ENCODE measurements around the gene CABYR. TPM values are rescaled to one million over a fixed set of nuclear protein-coding genes. Genes with fewer than 3 reads are reported as not detected.

The CABYR gene
- total RNA-seq, 1 experiment from 2014 or later, result 3.3 TPM

- Mint-ChIP-seq H3K27me3 (ENCODE audit: insufficient read depth, unreplicated experiment) (no peaks in the 10 kb centered on the region), H3K9me3 (ENCODE audit: unreplicated experiment) (no peaks in the 10 kb centered on the region), H3K4me1 (ENCODE audit: low read depth, unreplicated experiment) (no peaks in the 10 kb centered on the region), H3K4me3 (ENCODE audit: unreplicated experiment) (no peak overlapping the region), H3K36me3 (ENCODE audit: insufficient read depth, unreplicated experiment) (no peaks in the 10 kb centered on the region), H3K27ac (ENCODE audit: unreplicated experiment) (no peak overlapping the region)
- POLR2A ChIA-PET, result no interaction called here
- no peaks in the 10 kb centered on the region for H3K27me3 ChIP-seq (replicated peaks; ENCODE audit: control insufficient read depth, insufficient read depth, low read length)
- no peaks in the 10 kb centered on the region for H3K4me1 ChIP-seq
- CTCF ChIA-PET, result no interaction called here
- no peak overlapping the region for H3K4me3 ChIP-seq (ENCODE audit: low read depth, low read length)
- no peaks in the 10 kb centered on the region for H3K36me3 ChIP-seq (ENCODE audit: control insufficient read depth, insufficient read depth, low read length)
- no peaks in the 10 kb centered on the region for H3K9me3 ChIP-seq
- BruUV-seq (replicated peaks), result no TSS peak
- no peak for DNase-seq
- TF ChIP-seq CTCF (IDR thresholded peaks at IDR 0.05; ENCODE audit: insufficient read depth in 1 of 2, low read depth in 1 of 2, low read length in 1 of 2, severe bottlenecking in 1 of 2, unreplicated experiment in 1 of 2), result no peak
- intact Hi-C loops (cut with micrococcal nuclease; ENCODE audit: unreplicated experiment), result no loop called here
These were observed 42.9 kb downstream of the CABYR start for GRCh38 chr18:24181806-24182205.

- Histone ChIP-seq H3K27me3 (replicated peaks; ENCODE audit: control insufficient read depth, insufficient read depth, low read length) (no peaks in the 10 kb centered on the region), H3K36me3 (ENCODE audit: control insufficient read depth, insufficient read depth, low read length) (no peaks in the 10 kb centered on the region), H3K4me3 (ENCODE audit: low read depth, low read length) (no peak overlapping the region), H3K4me1 (no peaks in the 10 kb centered on the region), H3K9me3 (no peaks in the 10 kb centered on the region)
- H3K4me1 Mint-ChIP-seq (ENCODE audit: low read depth, unreplicated experiment), result no peaks in the 10 kb centered on the region
- no peak for DNase-seq
- CTCF ChIA-PET, result no interaction called here
- intact Hi-C loops (cut with micrococcal nuclease; ENCODE audit: unreplicated experiment), result no loop called here
- H3K4me3 Mint-ChIP-seq (ENCODE audit: unreplicated experiment), result no peak overlapping the region
- H3K27me3 Mint-ChIP-seq (ENCODE audit: insufficient read depth, unreplicated experiment), result no peaks in the 10 kb centered on the region
- no peak overlapping the region for H3K27ac Mint-ChIP-seq (ENCODE audit: unreplicated experiment)
- BruUV-seq (replicated peaks), result no TSS peak
- H3K9me3 Mint-ChIP-seq (ENCODE audit: unreplicated experiment), result no peaks in the 10 kb centered on the region
- no peaks in the 10 kb centered on the region for H3K36me3 Mint-ChIP-seq (ENCODE audit: insufficient read depth, unreplicated experiment)
- POLR2A ChIA-PET, result no interaction called here
- no peak for TF ChIP-seq CTCF (IDR thresholded peaks at IDR 0.05; ENCODE audit: insufficient read depth in 1 of 2, low read depth in 1 of 2, low read length in 1 of 2, severe bottlenecking in 1 of 2, unreplicated experiment in 1 of 2)
These were observed 46.9 kb downstream of the CABYR start for GRCh38 chr18:24185805-24186204.

- intact Hi-C loops (cut with micrococcal nuclease; ENCODE audit: unreplicated experiment), result no loop called here
- DNase-seq, result no peak
- Histone ChIP-seq H3K9me3 (no peaks in the 10 kb centered on the region), H3K27me3 (replicated peaks; ENCODE audit: control insufficient read depth, insufficient read depth, low read length) (no peaks in the 10 kb centered on the region), H3K4me1 (no peaks in the 10 kb centered on the region), H3K4me3 (ENCODE audit: low read depth, low read length) (no peak overlapping the region), H3K36me3 (ENCODE audit: control insufficient read depth, insufficient read depth, low read length) (no peaks in the 10 kb centered on the region)
- BruUV-seq (replicated peaks), result no TSS peak
- Mint-ChIP-seq H3K27me3 (ENCODE audit: insufficient read depth, unreplicated experiment) (no peaks in the 10 kb centered on the region), H3K4me3 (ENCODE audit: unreplicated experiment) (no peak overlapping the region), H3K27ac (ENCODE audit: unreplicated experiment) (peak overlapping the region; percentile 76), H3K4me1 (ENCODE audit: low read depth, unreplicated experiment) (no peaks in the 10 kb centered on the region), H3K36me3 (ENCODE audit: insufficient read depth, unreplicated experiment) (no peaks in the 10 kb centered on the region), H3K9me3 (ENCODE audit: unreplicated experiment) (no peaks in the 10 kb centered on the region)
- POLR2A ChIA-PET, result no interaction called here
- no peak for TF ChIP-seq CTCF (IDR thresholded peaks at IDR 0.05; ENCODE audit: insufficient read depth in 1 of 2, low read depth in 1 of 2, low read length in 1 of 2, severe bottlenecking in 1 of 2, unreplicated experiment in 1 of 2)
- CTCF ChIA-PET, result no interaction called here
These were observed 48.2 kb downstream of the CABYR start for GRCh38 chr18:24187049-24187448.
